PC-3 (cell line): Measurements from ENCODE around the gene SERPINA12. TPM values are rescaled to one million over a fixed set of nuclear protein-coding genes. Genes with fewer than 3 reads are reported as not detected.

Source experiments
- ATAC-seq: fragments of 200-7000 bp; cut with Tn5 transposase; 2 replicates; pipeline ENCODE4 v1.9.1; 2020; ENCODE audit warnings: mild to moderate bottlenecking, moderate library complexity
- BruUV-seq: library from RNA; stranded (reverse); fragments of 400-500 nt; replicated peaks from 2 replicates; lab custom pipeline; 2021; lab: Mats Ljungman, UMichigan
- CTCF ChIA-PET: fragments of 300-600 bp; sonication (Branson Sonifier 250); formaldehyde crosslinking; loops from one replicate; lab custom pipeline; 2022; ENCODE audit warnings: antibody characterized with exemption; lab: Charles Lee
- POLR2A ChIA-PET: fragments of 300-600 bp; sonication (Branson Sonifier 250); formaldehyde crosslinking; loops from one replicate; lab custom pipeline; 2022; ENCODE audit warnings: antibody characterized with exemption; ENCODE audit not compliant: unreplicated experiment; lab: Charles Lee
- DNase-seq: peaks from one replicate; pipeline ENCODE4 v3.0.0-alpha.2; 2015
- H2AFZ ChIP-seq: fragments of 300-600 bp; sonication (generic); 2 replicates; pipeline ENCODE4 v1.6.0; 2016; ENCODE audit warnings: antibody characterized with exemption, low read length
- H3F3A ChIP-seq: fragments of 300-600 bp; sonication (generic); one replicate; pipeline ENCODE4 v1.6.0; 2017; ENCODE audit warnings: antibody characterized with exemption, low read length, control low read depth, mild to moderate bottlenecking; ENCODE audit not compliant: unreplicated experiment
- H3K27ac ChIP-seq: fragments of 300-600 bp; sonication (generic); 2 replicates; pipeline ENCODE4 v1.5.1; 2016; ENCODE audit warnings: mild to moderate bottlenecking, low read length
- H3K27me3 ChIP-seq: fragments of 300-600 bp; sonication (generic); 2 replicates; pipeline ENCODE4 v1.6.1; 2016; ENCODE audit warnings: low read length, mixed read lengths
- H3K36me3 ChIP-seq: fragments of 300-600 bp; sonication (generic); 2 replicates; pipeline ENCODE4 v1.6.1; 2016; ENCODE audit warnings: low read depth, mixed run types, low read length, mixed read lengths
- H3K4me1 ChIP-seq: fragments of 300-600 bp; sonication (generic); 2 replicates; pipeline ENCODE4 v1.5.1; 2016; ENCODE audit warnings: low read length; ENCODE audit not compliant: insufficient read depth
- H3K4me2 ChIP-seq: fragments of 300-600 bp; sonication (generic); 2 replicates; pipeline ENCODE4 v1.6.0; 2016; ENCODE audit warnings: low read length
- H3K4me3 ChIP-seq: fragments of 300-600 bp; sonication (generic); 2 replicates; pipeline ENCODE4 v1.5.1; 2016; ENCODE audit warnings: mild to moderate bottlenecking, low read length, mixed read lengths
- H3K79me2 ChIP-seq: fragments of 300-600 bp; sonication (generic); 2 replicates; pipeline ENCODE4 v1.6.1; 2017; ENCODE audit warnings: low read length, mixed read lengths
- H3K9ac ChIP-seq: fragments of 300-600 bp; sonication (generic); 2 replicates; pipeline ENCODE4 v1.6.0; 2016; ENCODE audit warnings: mild to moderate bottlenecking, low read length
- H3K9me2 ChIP-seq: fragments of 300-600 bp; sonication (generic); replicated peaks from 2 replicates; pipeline ENCODE4 v1.6.1; 2016; ENCODE audit warnings: mixed run types, low read length, mixed read lengths
- H3K9me3 ChIP-seq: fragments of 300-600 bp; sonication (generic); 2 replicates; pipeline ENCODE4 v1.6.1; 2016; ENCODE audit warnings: low read length, mixed read lengths
- H4K20me1 ChIP-seq: fragments of 300-600 bp; sonication (generic); 2 replicates; pipeline ENCODE4 v1.6.1; 2016; ENCODE audit warnings: low read length, mixed read lengths
- EZH2 ChIP-seq: fragments of 300-600 bp; sonication (generic); IDR thresholded peaks from one replicate; pipeline ENCODE4 v1.6.1; 2017; ENCODE audit warnings: antibody characterized with exemption, mild to moderate bottlenecking, low read length; ENCODE audit not compliant: unreplicated experiment
- EZH2phosphoT487 ChIP-seq: fragments of 300-600 bp; sonication (generic); IDR thresholded peaks from 2 replicates; pipeline ENCODE4 v1.6.1; 2018; ENCODE audit warnings: mild to moderate bottlenecking, antibody characterized with exemption, low read length, borderline replicate concordance
- intact Hi-C: fragments of 100-400 bp; cut with micrococcal nuclease; formaldehyde crosslinking; loops from 2 replicates; pipeline ENCODE4 v1.9.0; 2023
- total RNA-seq: library from RNA; depleted of rRNA; stranded (reverse); fragments of >200 nt; gene quantifications from 2 replicates; pipeline ENCODE4 v1.2.3, GENCODE V29; 2014
- TF ChIP-seq, protein P1 (sequence below): fragments of 300-600 bp; sonication (generic); conservative IDR thresholded peaks from 2 replicates; pipeline ENCODE4 v1.5.1; 2017; ENCODE audit warnings: antibody characterized with exemption, low read depth, mild to moderate bottlenecking, low read length

SERPINA12 gene
- total RNA-seq, 1 experiment from 2014 or later = not detected

DNA sequence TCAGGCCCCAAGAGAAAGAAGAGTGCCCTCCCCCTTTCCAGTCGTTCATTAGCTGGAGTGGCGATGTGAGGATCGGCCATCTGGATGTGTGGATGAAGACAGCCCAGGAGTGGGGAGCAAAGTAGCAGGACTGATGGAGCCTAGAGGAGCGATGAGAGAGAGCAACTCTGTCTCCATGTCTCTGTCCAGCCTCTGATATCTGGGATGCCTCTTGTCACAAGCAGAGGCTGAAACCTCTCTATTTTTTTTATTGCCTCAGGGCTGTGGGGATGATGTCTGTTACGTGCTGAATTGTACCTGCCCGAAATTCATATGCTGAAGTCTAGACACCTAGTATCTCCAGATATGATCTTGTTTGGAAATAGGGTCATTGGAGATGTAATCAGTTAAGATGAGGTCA is 59.3 kb downstream of the SERPINA12 start:
- H3K9ac ChIP-seq = no peak overlapping the region
- no peaks in the 10 kb centered on the region for H3K9me2 ChIP-seq
- no peaks in the 10 kb centered on the region for H3K9me3 ChIP-seq
- no peaks in the 10 kb centered on the region for H3K4me1 ChIP-seq
- H3K27me3 ChIP-seq = 0 out of 2 replicates have a peak, but pooled peaks cover 8% of the 10 kb centered on the region
- no peaks in the 10 kb centered on the region for H3K36me3 ChIP-seq
- no TSS peak for BruUV-seq
- intact Hi-C loops = no loop called here
- H3F3A ChIP-seq = no peaks in the 10 kb centered on the region
- H3K4me3 ChIP-seq = no peak overlapping the region
- no peak for DNase-seq
- TF ChIP-seq EZH2 (no peak), EZH2phosphoT487 (no peak)
- TF ChIP-seq, protein P1, sequence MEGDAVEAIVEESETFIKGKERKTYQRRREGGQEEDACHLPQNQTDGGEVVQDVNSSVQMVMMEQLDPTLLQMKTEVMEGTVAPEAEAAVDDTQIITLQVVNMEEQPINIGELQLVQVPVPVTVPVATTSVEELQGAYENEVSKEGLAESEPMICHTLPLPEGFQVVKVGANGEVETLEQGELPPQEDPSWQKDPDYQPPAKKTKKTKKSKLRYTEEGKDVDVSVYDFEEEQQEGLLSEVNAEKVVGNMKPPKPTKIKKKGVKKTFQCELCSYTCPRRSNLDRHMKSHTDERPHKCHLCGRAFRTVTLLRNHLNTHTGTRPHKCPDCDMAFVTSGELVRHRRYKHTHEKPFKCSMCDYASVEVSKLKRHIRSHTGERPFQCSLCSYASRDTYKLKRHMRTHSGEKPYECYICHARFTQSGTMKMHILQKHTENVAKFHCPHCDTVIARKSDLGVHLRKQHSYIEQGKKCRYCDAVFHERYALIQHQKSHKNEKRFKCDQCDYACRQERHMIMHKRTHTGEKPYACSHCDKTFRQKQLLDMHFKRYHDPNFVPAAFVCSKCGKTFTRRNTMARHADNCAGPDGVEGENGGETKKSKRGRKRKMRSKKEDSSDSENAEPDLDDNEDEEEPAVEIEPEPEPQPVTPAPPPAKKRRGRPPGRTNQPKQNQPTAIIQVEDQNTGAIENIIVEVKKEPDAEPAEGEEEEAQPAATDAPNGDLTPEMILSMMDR = no peak
- no peak for ATAC-seq
- no peaks in the 10 kb centered on the region for H4K20me1 ChIP-seq
- CTCF ChIA-PET = no interaction called here
- no peaks in the 10 kb centered on the region for H3K79me2 ChIP-seq
- H3K27ac ChIP-seq = no peak overlapping the region
- POLR2A ChIA-PET = no interaction called here
- no peak overlapping the region for H2AFZ ChIP-seq
- no peak overlapping the region for H3K4me2 ChIP-seq

DNA sequence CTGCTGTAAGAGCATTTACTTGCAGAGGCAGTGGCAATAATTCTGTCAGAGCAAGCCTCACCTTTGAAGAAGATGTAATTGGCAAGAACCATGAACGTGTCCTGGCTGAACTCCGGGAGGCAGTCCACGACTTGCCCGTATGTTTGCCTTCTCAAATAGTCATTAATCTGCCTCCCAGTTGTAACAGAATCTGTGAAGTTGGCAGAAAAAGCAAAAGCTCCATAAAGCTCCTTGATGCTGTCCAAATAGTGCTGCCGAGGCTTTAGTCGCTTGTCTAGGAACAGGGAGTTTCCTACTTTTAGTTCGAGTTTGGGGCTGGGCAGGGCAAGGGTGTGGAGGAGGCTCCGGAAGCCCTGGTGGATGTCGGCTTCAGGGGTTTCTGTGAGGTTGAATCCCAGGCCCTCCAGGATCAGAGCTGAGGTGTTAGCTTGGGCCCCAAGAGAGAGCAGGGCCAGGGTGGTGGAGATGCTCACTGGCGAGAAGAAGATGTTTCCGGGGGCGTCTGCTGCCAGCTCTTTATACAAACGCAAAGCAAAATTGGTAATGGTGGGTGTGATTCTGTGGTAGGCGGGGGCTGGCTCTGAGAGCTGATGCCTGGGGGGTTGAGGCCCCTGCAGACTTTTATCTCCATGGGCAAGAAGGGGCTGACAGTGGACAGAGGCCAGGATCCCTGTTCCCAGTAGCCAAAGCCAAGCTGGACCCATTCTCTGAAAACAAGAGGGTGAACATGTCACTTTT is 61.0 kb downstream of the SERPINA12 start:
- no peak for DNase-seq
- CTCF ChIA-PET = no interaction called here
- H2AFZ ChIP-seq = no peak overlapping the region

More for the DNA sequence above, 61.0 kb downstream of the SERPINA12 start:
- BruUV-seq = no TSS peak
- Histone ChIP-seq H3K27me3 (0 out of 2 replicates have a peak, but pooled peaks cover 8% of the 10 kb centered on the region), H3K79me2 (no peaks in the 10 kb centered on the region), H3K4me3 (no peak overlapping the region), H3K36me3 (no peaks in the 10 kb centered on the region), H3K9me2 (no peaks in the 10 kb centered on the region), H4K20me1 (no peaks in the 10 kb centered on the region), H3K9me3 (no peaks in the 10 kb centered on the region), H3K27ac (no peak overlapping the region), H3F3A (no peaks in the 10 kb centered on the region), H3K9ac (no peak overlapping the region), H3K4me2 (no peak overlapping the region), H3K4me1 (no peaks in the 10 kb centered on the region)
- intact Hi-C loops = no loop called here
- no peak for ATAC-seq
- POLR2A ChIA-PET = no interaction called here
- TF ChIP-seq, protein P1 = no peak
- TF ChIP-seq EZH2phosphoT487 = no peak
- no peak for TF ChIP-seq EZH2
